Activated effector memory CD4-positive, alpha-beta T cell treated with anti-CD3 and anti-CD28 coated beads, Interleukin-2, amount 50 U/mL, for 16 hours (primary cell): ENCODE measurements around the gene ALPI.
"Not testable (repeated sequence)": the region's sequence is repeated elsewhere in the genome, so short reads cannot be mapped to it uniquely, and the experiment has no call there.

ENCODE experiments used
- DNase-seq: peaks from one replicate; pipeline ENCODE4 v3.0.0-alpha.2; 2020

ALPI gene

DNA sequence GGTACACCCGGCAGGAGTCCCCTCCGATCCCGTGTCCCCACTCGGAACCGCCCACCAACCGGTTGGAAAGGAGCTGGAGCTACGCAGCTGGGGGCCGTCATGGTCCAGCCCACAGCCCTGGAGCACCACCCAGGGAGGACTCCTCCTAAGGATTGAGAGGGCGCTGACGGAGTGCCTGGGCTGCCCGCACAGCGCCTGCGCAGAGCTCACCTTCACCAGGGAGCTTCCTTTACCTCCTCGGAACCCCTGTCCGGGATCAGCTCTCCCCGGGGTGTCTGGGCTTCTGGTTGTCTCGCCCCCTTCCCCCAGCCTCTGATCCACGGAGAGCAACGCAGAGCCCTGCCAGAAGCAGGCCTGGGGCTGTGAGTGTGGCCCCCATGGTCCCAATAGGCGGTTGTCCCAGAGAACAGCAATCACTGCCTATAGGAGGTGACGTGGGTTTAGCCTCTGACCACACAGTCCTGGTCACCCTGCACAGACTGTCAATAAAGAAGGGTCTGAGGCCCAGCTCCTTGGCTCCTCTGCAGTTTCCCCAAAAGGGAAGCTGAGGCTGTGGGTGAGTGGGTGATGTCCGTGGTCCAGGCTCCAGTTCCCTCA, 34.7 kb upstream of the ALPI start:
- DNase-seq = peak; percentile 55

- peak; percentile 19 for DNase-seq
Observed at GRCh38 chr2:232422051-232422450, 33.9 kb upstream of the ALPI start.

DNA sequence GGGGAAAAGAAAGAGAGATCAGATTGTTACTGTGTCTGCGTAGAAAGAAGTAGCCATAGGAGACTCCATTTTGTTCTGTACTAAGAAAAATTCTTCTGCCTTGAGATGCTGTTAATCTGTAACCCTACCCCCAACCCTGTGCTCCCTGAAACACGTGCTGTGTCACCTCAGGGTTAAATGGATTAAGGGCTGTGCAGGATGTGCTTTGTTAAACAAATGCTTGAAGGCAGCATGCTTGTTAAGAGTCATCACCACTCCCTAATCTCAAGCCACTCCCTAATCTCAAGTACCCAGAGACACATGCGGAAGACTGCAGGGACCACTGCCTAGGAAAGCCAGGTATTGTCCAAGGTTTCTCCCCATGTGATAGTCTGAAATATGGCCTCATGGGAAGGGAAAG, 33.0 kb upstream of the ALPI start:
- not testable (repeated sequence) for DNase-seq

DNA sequence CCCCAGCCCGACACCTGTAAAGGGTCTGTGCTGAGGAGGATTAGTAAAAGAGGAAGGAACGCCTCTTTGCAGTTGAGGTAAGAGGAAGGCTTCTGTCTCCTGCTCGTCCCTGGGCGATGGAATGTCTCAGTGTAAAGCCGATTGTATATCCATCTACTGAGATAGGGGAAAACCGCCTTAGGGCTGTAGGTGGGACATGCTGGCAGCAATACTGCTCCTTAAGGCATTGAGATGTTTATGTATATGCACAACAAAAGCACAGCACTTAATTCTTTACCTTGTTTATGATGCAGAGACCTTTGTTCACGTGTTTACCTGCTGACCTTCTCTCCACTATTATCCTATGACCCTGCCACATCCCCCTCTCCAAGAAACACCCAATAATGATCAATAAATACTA, 32.5 kb upstream of the ALPI start:
- DNase-seq = peak; percentile 2

DNA sequence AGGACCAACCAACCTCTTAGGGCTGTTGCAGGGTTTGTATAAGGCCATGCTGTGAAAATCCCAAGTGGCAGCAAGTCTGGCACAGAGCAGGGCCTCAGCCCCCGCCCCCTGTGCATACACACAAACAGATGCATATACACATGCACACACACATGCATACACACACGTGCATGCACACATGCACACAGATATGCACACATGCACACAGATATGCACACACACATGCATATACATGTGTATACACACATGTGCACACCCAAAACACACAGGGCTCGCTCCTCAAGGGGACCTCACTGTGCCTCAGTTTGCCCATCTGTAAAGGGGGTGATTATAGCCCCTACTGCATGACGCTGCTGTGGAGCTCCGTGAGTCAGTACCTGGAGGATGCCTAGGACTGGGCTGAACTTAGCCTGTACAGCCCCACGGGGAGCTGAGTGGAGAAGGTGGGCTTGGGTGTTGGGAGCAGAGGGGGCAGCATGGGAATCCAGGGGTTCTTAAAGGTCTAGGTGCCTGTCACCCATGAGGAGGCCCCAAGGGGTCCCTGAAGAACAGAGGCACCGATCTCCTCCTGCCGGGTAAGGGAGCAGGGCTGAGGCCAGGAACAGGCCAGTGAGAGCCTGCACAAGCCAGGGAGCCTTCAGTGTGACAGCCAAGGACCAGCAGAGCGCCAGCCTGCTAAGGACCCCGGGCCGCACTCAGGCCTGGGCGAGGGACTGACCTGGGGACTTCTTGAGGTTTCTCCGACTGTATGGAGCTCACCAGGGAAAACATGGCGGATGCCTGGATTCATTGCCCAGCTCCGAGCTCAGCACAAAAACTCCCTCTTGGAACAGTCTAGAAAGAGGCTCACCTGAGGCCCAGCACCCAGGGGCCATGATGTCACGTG, 24.0 kb upstream of the ALPI start:
- no peak for DNase-seq

DNA sequence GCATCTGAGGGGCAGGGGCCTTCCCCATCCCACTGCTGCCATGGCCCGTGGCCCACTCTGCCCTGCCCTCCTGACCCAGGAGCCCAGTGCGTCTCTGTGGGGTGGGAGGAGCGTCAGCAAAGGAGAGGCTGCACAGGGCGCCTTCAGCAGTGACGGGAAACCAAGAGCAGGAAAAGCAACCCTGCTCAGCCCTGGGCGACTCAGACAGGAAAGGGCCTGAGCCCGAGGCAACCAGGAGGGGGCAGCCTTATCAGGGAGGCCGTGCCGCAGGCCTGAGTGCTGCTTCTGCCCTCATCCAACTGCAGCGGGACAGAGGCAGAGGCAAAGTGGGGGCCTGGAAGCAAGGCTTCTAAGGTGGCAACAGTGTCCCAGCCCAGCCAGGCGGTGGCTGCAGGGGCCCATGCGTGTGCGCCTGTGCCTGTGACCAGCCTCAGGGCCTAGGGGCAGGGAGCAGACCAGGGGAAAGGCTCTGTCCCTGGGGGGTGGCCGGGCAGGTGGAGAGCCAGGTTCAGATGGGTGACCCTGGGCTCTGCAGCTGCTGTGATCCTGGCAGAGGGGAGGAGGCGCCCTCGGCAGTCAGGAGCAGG, 23.3 kb upstream of the ALPI start:
- no peak for DNase-seq

DNA sequence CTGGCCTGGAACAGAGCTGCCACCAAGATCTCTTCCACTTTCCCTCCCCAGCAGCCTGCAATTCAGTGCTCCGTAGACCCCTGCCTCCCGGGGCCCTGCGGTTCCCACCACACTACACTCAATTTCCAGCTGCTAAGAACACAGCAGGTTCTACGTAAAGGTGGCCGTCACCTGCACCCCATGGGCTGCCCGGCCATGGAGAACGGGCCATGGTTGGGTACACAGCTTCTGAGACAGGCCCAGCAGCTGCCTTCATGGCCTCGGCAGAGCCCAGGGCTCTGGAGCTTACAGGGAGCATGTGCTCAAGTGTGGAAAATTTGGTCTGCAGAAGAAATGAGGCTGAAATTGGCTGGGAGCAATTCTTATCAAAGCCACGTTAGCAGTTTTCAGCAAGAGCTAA, 22.3 kb upstream of the ALPI start:
- not testable (repeated sequence) for DNase-seq

- no peak for DNase-seq
Observed at GRCh38 chr2:232434091-232434490, 21.9 kb upstream of the ALPI start.

DNA sequence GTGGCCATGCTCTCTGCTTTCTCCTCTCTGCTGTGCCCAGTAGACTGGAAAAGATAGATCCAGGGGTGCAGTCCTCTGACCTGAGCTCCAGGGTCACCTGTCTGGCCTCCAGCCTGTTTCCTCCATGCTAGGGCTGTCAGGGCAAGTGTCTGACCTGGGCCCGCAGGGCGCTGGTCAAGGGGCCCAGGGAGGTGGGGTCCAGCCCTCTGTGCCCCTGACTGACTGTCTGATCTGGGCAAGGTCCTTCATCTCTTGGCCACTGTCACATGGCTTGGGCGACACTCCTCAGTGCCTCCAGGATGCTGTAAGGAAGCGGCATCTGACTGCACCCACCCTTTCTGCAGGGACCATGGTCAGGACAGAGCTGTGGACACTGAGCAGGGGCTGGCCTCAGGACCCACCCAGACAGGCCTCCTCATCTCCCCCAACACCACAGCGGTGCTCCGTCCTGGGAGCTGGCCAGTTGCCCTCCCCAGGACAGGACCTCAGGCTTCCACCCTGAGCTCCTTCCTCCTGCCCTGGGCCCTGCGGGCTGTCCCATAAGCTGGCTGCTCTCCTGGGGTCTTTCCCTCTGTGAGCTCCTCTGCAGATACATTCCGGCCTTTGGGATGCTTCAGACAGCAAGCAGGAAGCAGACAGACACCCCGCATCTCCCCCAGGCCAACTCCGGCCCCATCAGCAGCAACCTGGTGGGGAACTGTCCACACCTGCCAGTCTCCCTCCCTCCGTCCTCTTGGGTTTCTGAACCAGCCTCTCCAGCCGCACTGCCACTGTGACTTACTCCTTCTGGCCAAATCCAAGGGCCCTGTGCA, 21.2 kb upstream of the ALPI start:
- DNase-seq = no peak

DNA sequence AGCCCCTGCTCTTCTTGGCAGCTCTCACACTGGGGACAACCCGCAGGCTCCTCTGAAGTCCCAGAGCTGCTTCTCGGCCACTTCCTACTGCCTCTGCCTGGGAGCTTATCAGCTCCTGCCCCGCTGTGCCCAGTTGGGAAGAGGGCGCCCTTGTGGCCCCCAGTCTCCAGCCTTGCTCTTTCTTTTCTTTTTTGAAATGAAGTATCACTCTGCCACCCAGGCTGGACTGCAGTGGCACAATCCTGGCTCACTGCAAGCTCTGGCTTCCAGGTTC, 20.6 kb upstream of the ALPI start:
- DNase-seq = no peak

DNA sequence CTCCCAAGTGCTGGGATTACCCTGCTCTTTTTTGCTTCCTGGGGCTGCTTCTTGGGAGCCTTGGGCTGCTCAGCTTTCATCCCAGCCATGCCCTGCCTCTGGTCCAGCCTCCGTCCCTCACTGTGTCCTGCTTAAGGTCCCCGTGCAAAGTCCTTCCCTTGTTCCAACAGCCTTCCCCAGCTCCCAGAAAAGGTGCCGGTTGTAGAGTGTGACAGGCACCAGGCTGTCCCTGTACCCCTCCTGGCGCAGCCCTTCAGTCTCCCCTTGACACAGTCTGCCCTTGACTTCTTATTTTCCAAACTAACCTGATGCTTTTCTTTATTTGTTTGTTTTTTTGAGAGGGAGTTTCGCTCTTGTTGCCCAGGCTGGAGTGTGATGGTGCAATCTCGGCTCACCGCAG, 20.1 kb upstream of the ALPI start:
- DNase-seq = no peak

GRCh38 chr2:232436381-232437194, 19.4 kb upstream of the ALPI start:
- no peak for DNase-seq

GRCh38 chr2:232437195-232437571, 18.8 kb upstream of the ALPI start:
- no peak for DNase-seq

GRCh38 chr2:232438091-232438490, 17.9 kb upstream of the ALPI start:
- DNase-seq = no peak

DNA sequence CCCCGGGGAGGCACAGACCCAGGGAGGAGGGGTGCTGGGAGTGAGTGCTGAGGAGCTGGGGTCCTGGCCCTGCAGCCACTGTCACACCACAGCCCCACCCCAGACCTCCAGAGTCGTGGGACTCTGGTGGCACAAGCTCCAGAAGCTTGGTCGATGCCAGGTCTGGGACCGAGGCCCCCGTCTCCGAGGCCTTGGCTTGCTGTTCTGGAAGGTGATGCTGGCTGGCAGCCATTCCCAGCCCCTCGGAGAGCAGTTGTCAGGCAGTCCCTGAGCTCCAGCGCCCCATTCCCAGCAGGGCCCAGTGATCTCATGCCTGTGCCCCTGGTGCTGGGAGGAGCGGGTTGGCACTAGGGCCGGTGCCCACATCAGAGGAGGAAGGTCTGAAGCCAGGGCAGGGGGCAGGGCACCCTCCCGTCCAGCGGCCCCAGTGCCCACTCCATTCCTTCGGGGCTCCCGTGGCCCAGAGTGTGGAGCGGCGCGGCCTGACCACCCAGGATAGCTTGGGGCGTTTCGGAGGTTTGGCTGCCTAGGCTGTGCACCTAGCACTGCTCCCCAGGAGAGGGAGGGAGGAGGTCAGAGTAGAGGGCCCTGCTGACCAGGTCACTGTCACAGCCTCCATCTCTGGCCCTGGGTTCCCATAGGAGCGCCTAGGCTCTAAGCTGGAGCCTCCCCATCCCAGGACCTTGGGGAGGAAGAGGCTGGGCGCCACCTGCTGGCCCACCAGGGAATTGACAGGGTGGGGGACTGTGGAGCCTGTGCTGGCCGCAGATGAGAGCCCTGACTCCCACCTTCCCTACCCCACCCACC, 16.8 kb upstream of the ALPI start:
- DNase-seq = peak; percentile 82

- peak; percentile 62 for DNase-seq
Observed at GRCh38 chr2:232439758-232440135, 16.2 kb upstream of the ALPI start.

DNA sequence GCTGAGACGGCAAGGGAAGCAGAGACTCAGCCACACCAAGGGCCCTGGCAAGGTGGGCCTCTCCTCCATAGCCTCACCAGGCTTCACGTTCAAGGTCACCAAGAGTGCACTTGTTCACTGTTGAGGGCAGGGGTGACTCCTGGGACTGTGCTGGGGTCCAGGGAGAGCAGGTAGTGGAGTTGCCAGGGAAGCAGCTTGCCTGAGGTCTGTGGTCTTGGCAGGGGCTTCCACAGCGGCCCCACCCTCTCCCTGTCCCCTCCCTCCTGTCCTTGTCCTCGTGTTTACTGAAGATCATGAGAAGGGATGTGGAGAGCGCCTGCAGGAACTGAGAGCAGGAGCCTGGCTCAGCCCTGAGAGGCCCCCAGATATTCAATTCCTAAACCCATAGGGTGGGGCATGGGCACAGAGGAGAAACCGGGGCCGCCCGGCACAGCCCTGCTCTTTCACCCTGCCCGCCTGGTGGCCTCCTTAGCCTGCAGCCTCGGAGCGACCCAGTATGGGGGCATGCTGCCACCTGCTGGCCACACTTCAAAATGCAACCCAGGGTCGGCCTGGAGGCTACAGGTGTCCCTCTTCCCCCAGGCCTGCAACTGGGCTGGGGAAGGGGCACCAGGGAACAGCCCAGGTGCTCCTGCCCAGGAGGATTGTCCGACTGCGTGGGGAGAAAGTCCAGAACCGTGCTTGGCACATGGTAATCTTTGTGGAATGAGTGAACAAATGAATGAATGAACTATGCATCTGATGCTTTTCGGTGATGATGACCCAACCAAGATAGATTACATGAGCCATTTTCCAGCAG, 15.5 kb upstream of the ALPI start:
- DNase-seq = peak; percentile 95

DNA sequence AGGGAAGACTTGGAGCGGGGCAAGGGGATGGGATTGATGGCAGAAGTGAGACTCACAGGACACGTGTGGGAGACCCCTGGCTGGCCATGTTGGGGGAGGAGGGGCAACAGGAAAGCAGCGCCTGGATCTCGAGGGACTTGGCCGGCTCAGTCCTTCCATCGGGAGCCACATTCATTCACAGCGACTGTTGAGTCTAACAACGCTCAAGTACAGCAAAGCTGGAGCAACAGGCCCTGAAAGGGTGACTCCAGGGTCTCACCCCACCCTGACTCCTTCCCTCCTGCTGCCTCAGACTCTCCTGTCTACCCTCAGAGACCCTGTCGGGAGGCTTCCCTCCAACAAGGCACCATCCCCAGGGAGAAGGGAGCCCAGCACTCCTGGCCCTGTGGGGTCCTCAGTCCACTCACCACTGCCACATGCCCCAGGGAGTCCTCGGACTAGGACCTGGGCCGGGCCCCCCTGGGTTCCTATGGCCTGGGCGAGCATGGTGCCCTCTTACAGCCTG, 14.8 kb upstream of the ALPI start:
- DNase-seq = peak; percentile 61

- not testable (repeated sequence) for DNase-seq
Observed at GRCh38 chr2:232441922-232442321, 14.0 kb upstream of the ALPI start.

DNA sequence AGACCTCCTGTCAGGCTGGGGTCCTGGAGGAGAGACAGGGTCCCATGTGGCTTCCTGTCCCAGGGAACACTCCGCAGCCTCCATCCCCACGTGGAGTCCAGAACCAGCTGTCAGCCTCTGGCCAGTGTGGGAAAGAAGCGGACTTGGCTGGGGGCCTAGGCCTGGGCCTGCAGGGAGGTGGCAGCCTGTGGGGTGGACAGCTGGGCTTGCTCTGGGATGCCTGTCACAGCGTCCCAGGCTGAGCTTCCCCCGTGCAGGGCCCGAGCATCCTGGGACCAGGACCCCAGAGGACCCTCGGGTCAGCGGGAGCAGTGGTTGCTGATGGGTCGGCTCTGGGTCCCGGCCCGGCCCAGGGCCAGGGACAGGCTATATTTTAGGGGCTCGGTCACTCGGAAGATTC, 13.5 kb upstream of the ALPI start:
- not testable (repeated sequence) for DNase-seq

DNA sequence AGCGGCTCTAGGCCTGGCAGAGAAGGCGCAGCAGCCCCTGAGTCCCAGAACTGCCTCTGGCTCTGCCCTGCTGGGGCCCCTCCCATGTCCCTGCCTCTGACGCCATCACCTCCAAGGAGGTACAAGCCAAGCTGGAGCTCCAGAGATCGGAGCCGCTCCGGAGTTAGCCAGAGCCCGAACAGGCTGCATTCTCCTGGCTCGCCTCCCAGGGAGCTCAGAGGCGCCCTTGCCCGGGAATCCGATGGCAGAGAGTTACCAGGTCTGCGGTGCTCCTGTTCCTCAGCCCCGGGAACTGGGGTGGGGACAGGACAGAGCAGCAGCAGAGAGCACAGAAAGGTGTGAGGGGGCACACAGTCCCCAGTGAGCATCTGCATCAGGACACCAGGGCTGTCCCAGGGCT, 12.9 kb upstream of the ALPI start:
- DNase-seq = not testable (repeated sequence)
